Nephron progenitor cell (in vitro differentiated cells): ENCODE data around the gene PPP1R9A.

Experiments
- DNase-seq: peaks from one replicate; pipeline ENCODE4 v3.0.0; 2021
- H3K27ac Mint-ChIP-seq: 2 replicates; pipeline ENCODE4 v1.8.0; 2021; ENCODE audit warnings: mild to moderate bottlenecking, moderate library complexity, mixed read lengths
- H3K27me3 Mint-ChIP-seq: 2 replicates; pipeline ENCODE4 v1.8.0; 2021; ENCODE audit warnings: mild to moderate bottlenecking, low read depth, mixed read lengths; ENCODE audit not compliant: poor library complexity
- H3K36me3 Mint-ChIP-seq: 2 replicates; pipeline ENCODE4 v1.8.0; 2021; ENCODE audit warnings: low read depth, mixed read lengths
- H3K4me1 Mint-ChIP-seq: 2 replicates; pipeline ENCODE4 v1.8.0; 2021; ENCODE audit warnings: mixed read lengths
- H3K4me3 Mint-ChIP-seq: 2 replicates; pipeline ENCODE4 v1.8.0; 2021; ENCODE audit warnings: mild to moderate bottlenecking, moderate library complexity, mixed read lengths
- H3K9me3 Mint-ChIP-seq: 2 replicates; pipeline ENCODE4 v1.8.0; 2021; ENCODE audit warnings: mild to moderate bottlenecking, moderate library complexity, mixed read lengths
- TF ChIP-seq, protein P1 (sequence below): fragments of 200-600 bp; sonication (generic); IDR thresholded peaks from 2 replicates; pipeline ENCODE4 v1.5.0; 2021; ENCODE audit warnings: antibody characterized with exemption

PPP1R9A gene

GRCh38 chr7:95132500-95132899, 225.1 kb downstream of the PPP1R9A start:
- H3K9me3 Mint-ChIP-seq: peaks cover 43% of the 10 kb centered on the region
- peaks cover 3% of the 10 kb centered on the region for H3K27me3 Mint-ChIP-seq
- no peak overlapping the region for H3K4me3 Mint-ChIP-seq
- no peaks in the 10 kb centered on the region for H3K4me1 Mint-ChIP-seq
- TF ChIP-seq, protein P1, sequence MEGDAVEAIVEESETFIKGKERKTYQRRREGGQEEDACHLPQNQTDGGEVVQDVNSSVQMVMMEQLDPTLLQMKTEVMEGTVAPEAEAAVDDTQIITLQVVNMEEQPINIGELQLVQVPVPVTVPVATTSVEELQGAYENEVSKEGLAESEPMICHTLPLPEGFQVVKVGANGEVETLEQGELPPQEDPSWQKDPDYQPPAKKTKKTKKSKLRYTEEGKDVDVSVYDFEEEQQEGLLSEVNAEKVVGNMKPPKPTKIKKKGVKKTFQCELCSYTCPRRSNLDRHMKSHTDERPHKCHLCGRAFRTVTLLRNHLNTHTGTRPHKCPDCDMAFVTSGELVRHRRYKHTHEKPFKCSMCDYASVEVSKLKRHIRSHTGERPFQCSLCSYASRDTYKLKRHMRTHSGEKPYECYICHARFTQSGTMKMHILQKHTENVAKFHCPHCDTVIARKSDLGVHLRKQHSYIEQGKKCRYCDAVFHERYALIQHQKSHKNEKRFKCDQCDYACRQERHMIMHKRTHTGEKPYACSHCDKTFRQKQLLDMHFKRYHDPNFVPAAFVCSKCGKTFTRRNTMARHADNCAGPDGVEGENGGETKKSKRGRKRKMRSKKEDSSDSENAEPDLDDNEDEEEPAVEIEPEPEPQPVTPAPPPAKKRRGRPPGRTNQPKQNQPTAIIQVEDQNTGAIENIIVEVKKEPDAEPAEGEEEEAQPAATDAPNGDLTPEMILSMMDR: no peak
- no peak for DNase-seq
- no peak overlapping the region for H3K27ac Mint-ChIP-seq
- H3K36me3 Mint-ChIP-seq: peaks cover 67% of the 10 kb centered on the region

- Mint-ChIP-seq H3K36me3 (peaks cover 30% of the 10 kb centered on the region), H3K27ac (no peak overlapping the region), H3K4me3 (no peak overlapping the region), H3K27me3 (no peaks in the 10 kb centered on the region), H3K4me1 (no peaks in the 10 kb centered on the region), H3K9me3 (peaks cover 15% of the 10 kb centered on the region)
- TF ChIP-seq, protein P1: no peak
- DNase-seq: no peak
Measured at GRCh38 chr7:95139922-95140321, 232.5 kb downstream of the PPP1R9A start.

DNA sequence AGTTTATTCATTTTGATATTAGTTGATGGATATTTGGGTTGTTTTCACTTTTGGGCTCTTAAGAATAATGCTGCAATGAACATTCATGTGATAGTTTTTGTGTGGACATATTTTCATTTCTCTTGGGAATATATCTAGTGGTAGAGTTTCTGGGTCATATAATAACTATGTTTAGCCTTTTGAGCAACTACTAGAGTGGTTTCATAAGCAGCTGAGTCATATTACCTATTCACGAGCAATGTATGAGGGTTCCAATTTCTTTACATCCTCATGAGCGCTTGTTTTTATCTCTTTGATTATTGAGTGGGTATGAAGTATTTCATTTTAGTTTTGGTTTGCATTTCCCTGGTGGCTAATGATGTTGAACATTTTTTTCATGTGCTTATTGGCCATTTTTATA, 234.4 kb downstream of the PPP1R9A start:
- DNase-seq: no peak
- TF ChIP-seq, protein P1: no peak
- H3K4me3 Mint-ChIP-seq: no peak overlapping the region

GRCh38 chr7:95144256-95144655, 236.9 kb downstream of the PPP1R9A start:
- TF ChIP-seq, protein P1: no peak
- Mint-ChIP-seq H3K27me3 (no peaks in the 10 kb centered on the region), H3K36me3 (peaks cover 59% of the 10 kb centered on the region), H3K27ac (no peak overlapping the region), H3K9me3 (peaks cover 50% of the 10 kb centered on the region), H3K4me3 (no peak overlapping the region), H3K4me1 (no peaks in the 10 kb centered on the region)
- no peak for DNase-seq

More for the DNA sequence above, 234.4 kb downstream of the PPP1R9A start:
- Mint-ChIP-seq H3K4me1 (no peaks in the 10 kb centered on the region), H3K36me3 (peaks cover 38% of the 10 kb centered on the region), H3K9me3 (peaks cover 27% of the 10 kb centered on the region), H3K27ac (no peak overlapping the region), H3K27me3 (no peaks in the 10 kb centered on the region)

DNA sequence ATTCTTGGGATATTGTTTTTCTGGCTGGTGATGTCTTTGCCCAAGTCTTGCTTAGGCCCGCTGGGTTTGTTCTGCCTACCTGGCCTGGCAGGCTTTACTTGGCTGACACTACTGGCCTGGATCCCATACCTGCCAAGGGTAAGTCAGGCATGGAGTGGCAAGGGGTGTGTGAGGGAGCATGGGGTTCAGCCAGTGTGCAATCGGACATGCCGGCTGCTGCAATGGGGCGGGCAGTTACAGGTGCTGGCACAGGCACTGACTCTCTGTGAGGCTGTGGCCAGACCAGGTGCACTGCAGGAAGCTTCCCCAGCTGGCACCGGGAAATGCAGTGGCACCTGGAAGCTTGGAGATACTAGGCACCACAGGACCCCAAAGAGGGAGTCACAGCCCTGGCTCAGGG, 248.6 kb downstream of the PPP1R9A start:
- no peak overlapping the region for H3K4me3 Mint-ChIP-seq
- TF ChIP-seq, protein P1: no peak
- DNase-seq: no peak
- H3K27ac Mint-ChIP-seq: no peak overlapping the region
- H3K36me3 Mint-ChIP-seq: peaks cover 7% of the 10 kb centered on the region
- no peaks in the 10 kb centered on the region for H3K27me3 Mint-ChIP-seq
- no peaks in the 10 kb centered on the region for H3K4me1 Mint-ChIP-seq
- H3K9me3 Mint-ChIP-seq: no peaks in the 10 kb centered on the region

DNA sequence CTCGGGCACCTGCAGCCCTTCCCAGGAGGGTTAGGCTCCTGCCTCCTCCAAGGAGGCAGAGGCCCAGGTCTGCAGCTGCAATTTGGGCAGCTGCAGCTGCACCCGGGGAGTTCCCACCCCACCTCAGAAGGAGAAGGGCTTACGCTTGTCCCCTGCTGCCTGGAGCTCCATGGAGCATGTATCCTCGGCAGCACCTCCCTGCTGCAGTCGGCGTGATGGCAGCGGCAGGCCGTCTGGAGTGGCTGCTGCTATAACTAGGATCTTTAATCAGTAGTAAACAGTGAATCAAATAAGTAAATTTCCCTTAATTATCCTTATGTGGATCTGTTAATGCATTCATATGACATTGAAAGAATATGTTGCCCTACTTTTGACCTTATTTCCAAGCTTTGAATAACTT, 250.0 kb downstream of the PPP1R9A start:
- H3K4me1 Mint-ChIP-seq: no peaks in the 10 kb centered on the region
- H3K9me3 Mint-ChIP-seq: no peaks in the 10 kb centered on the region
- no peak overlapping the region for H3K27ac Mint-ChIP-seq

More for the DNA sequence above, 250.0 kb downstream of the PPP1R9A start:
- TF ChIP-seq, protein P1: no peak
- DNase-seq: no peak
- no peaks in the 10 kb centered on the region for H3K27me3 Mint-ChIP-seq
- H3K36me3 Mint-ChIP-seq: peaks cover 9% of the 10 kb centered on the region
- H3K4me3 Mint-ChIP-seq: no peak overlapping the region
